ENCODE results near the gene ANGPTL2.

Gene ANGPTL2

GRCh38 chr9:127075624-127076372 is 46.6 kb downstream of the ANGPTL2 start:
- Histone ChIP-seq H3K27me3 (ENCODE audit: control insufficient read depth in 1 of 2, insufficient read depth in 2 of 2, low read length in 2 of 2) (no peaks in the 10 kb centered on the region), H3K27ac (ENCODE audit: low read depth, low read length) (no peak overlapping the region)

GRCh38 chr9:127074561-127075548 is 47.6 kb downstream of the ANGPTL2 start:
- H3K9me3 ChIP-seq (ENCODE audit: low read length), result no peaks in the 10 kb centered on the region
- H3K9ac ChIP-seq (ENCODE audit: low read length), result no peak overlapping the region
- peak overlapping the region in 1 of 2 donors; percentile 4 for H3K4me3 ChIP-seq (ENCODE audit: low read depth in 1 of 2, low read length in 2 of 2)
- H3K27me3 ChIP-seq (ENCODE audit: control insufficient read depth in 1 of 2, insufficient read depth in 2 of 2, low read length in 2 of 2), result no peaks in the 10 kb centered on the region
- no peak overlapping the region for H3K27ac ChIP-seq (ENCODE audit: low read depth, low read length)
- peaks cover 19% of the 10 kb centered on the region for H3K4me1 ChIP-seq (ENCODE audit: insufficient read depth, low read length)
- no peaks in the 10 kb centered on the region for H3K36me3 ChIP-seq (ENCODE audit: insufficient read depth, low read length)

More at GRCh38 chr9:127075624-127076372, 46.6 kb downstream of the ANGPTL2 start:
- Histone ChIP-seq H3K4me3 (ENCODE audit: low read depth in 1 of 2, low read length in 2 of 2) (no peak overlapping the region), H3K9me3 (ENCODE audit: low read length) (no peaks in the 10 kb centered on the region), H3K36me3 (ENCODE audit: insufficient read depth, low read length) (no peaks in the 10 kb centered on the region), H3K4me1 (ENCODE audit: insufficient read depth, low read length) (peaks cover 19% of the 10 kb centered on the region), H3K9ac (ENCODE audit: low read length) (no peak overlapping the region)

GRCh38 chr9:127067603-127068220 is 54.7 kb downstream of the ANGPTL2 start:
- Histone ChIP-seq H3K4me3 (ENCODE audit: low read depth in 1 of 2, low read length in 2 of 2) (no peak overlapping the region), H3K4me1 (ENCODE audit: insufficient read depth, low read length) (no peaks in the 10 kb centered on the region), H3K27me3 (ENCODE audit: control insufficient read depth in 1 of 2, insufficient read depth in 2 of 2, low read length in 2 of 2) (no peaks in the 10 kb centered on the region), H3K9ac (ENCODE audit: low read length) (no peak overlapping the region), H3K9me3 (ENCODE audit: low read length) (no peaks in the 10 kb centered on the region), H3K27ac (ENCODE audit: low read depth, low read length) (no peak overlapping the region), H3K36me3 (ENCODE audit: insufficient read depth, low read length) (no peaks in the 10 kb centered on the region)

GRCh38 chr9:127066851-127067136 is 55.6 kb downstream of the ANGPTL2 start:
- H3K27me3 ChIP-seq (ENCODE audit: control insufficient read depth in 1 of 2, insufficient read depth in 2 of 2, low read length in 2 of 2), result no peaks in the 10 kb centered on the region
- H3K36me3 ChIP-seq (ENCODE audit: insufficient read depth, low read length), result no peaks in the 10 kb centered on the region
- no peaks in the 10 kb centered on the region for H3K4me1 ChIP-seq (ENCODE audit: insufficient read depth, low read length)
- no peak overlapping the region for H3K4me3 ChIP-seq (ENCODE audit: low read depth in 1 of 2, low read length in 2 of 2)
- H3K9ac ChIP-seq (ENCODE audit: low read length), result no peak overlapping the region
- H3K27ac ChIP-seq (ENCODE audit: low read depth, low read length), result no peak overlapping the region
- no peaks in the 10 kb centered on the region for H3K9me3 ChIP-seq (ENCODE audit: low read length)

GRCh38 chr9:127066060-127066850 is 56.2 kb downstream of the ANGPTL2 start:
- Histone ChIP-seq H3K36me3 (ENCODE audit: insufficient read depth, low read length) (no peaks in the 10 kb centered on the region), H3K9me3 (ENCODE audit: low read length) (no peaks in the 10 kb centered on the region), H3K27me3 (ENCODE audit: control insufficient read depth in 1 of 2, insufficient read depth in 2 of 2, low read length in 2 of 2) (no peaks in the 10 kb centered on the region), H3K9ac (ENCODE audit: low read length) (no peak overlapping the region), H3K4me3 (ENCODE audit: low read depth in 1 of 2, low read length in 2 of 2) (no peak overlapping the region), H3K27ac (ENCODE audit: low read depth, low read length) (no peak overlapping the region), H3K4me1 (ENCODE audit: insufficient read depth, low read length) (no peaks in the 10 kb centered on the region)

- no peak overlapping the region for H3K27ac ChIP-seq (ENCODE audit: low read depth, low read length)
- H3K4me1 ChIP-seq (ENCODE audit: insufficient read depth, low read length), result no peaks in the 10 kb centered on the region
- H3K9me3 ChIP-seq (ENCODE audit: low read length), result no peaks in the 10 kb centered on the region
These were observed 56.8 kb downstream of the ANGPTL2 start for GRCh38 chr9:127065592-127065991.

GRCh38 chr9:127064335-127064734 is 58.1 kb downstream of the ANGPTL2 start:
- H3K9ac ChIP-seq (ENCODE audit: low read length), result no peak overlapping the region
- H3K9me3 ChIP-seq (ENCODE audit: low read length), result no peaks in the 10 kb centered on the region
- H3K4me1 ChIP-seq (ENCODE audit: insufficient read depth, low read length), result peaks cover 9% of the 10 kb centered on the region
- no peak overlapping the region for H3K4me3 ChIP-seq (ENCODE audit: low read depth in 1 of 2, low read length in 2 of 2)
- H3K27me3 ChIP-seq (ENCODE audit: control insufficient read depth in 1 of 2, insufficient read depth in 2 of 2, low read length in 2 of 2), result no peaks in the 10 kb centered on the region
- H3K36me3 ChIP-seq (ENCODE audit: insufficient read depth, low read length), result no peaks in the 10 kb centered on the region
- H3K27ac ChIP-seq (ENCODE audit: low read depth, low read length), result no peak overlapping the region

More at GRCh38 chr9:127065592-127065991, 56.8 kb downstream of the ANGPTL2 start:
- no peak overlapping the region for H3K9ac ChIP-seq (ENCODE audit: low read length)
- H3K36me3 ChIP-seq (ENCODE audit: insufficient read depth, low read length), result no peaks in the 10 kb centered on the region
- H3K4me3 ChIP-seq (ENCODE audit: low read depth in 1 of 2, low read length in 2 of 2), result no peak overlapping the region
- no peaks in the 10 kb centered on the region for H3K27me3 ChIP-seq (ENCODE audit: control insufficient read depth in 1 of 2, insufficient read depth in 2 of 2, low read length in 2 of 2)

- H3K9me3 ChIP-seq (ENCODE audit: low read length), result no peaks in the 10 kb centered on the region
- H3K27ac ChIP-seq (ENCODE audit: low read depth, low read length), result no peak overlapping the region
- no peaks in the 10 kb centered on the region for H3K36me3 ChIP-seq (ENCODE audit: insufficient read depth, low read length)
- no peak overlapping the region for H3K9ac ChIP-seq (ENCODE audit: low read length)
- H3K4me1 ChIP-seq (ENCODE audit: insufficient read depth, low read length), result peaks cover 16% of the 10 kb centered on the region
- H3K4me3 ChIP-seq (ENCODE audit: low read depth in 1 of 2, low read length in 2 of 2), result no peak overlapping the region
- H3K27me3 ChIP-seq (ENCODE audit: control insufficient read depth in 1 of 2, insufficient read depth in 2 of 2, low read length in 2 of 2), result no peaks in the 10 kb centered on the region
These were observed 61.0 kb downstream of the ANGPTL2 start for GRCh38 chr9:127061411-127061810.

GRCh38 chr9:127059765-127060361 is 62.6 kb downstream of the ANGPTL2 start:
- peaks cover 17% of the 10 kb centered on the region for H3K4me1 ChIP-seq (ENCODE audit: insufficient read depth, low read length)
- no peak overlapping the region for H3K27ac ChIP-seq (ENCODE audit: low read depth, low read length)

GRCh38 chr9:127059030-127059429 is 63.4 kb downstream of the ANGPTL2 start:
- no peaks in the 10 kb centered on the region for H3K36me3 ChIP-seq (ENCODE audit: insufficient read depth, low read length)
- peaks cover 25% of the 10 kb centered on the region for H3K4me1 ChIP-seq (ENCODE audit: insufficient read depth, low read length)
- no peak overlapping the region for H3K27ac ChIP-seq (ENCODE audit: low read depth, low read length)
- no peak overlapping the region for H3K9ac ChIP-seq (ENCODE audit: low read length)
- H3K27me3 ChIP-seq (ENCODE audit: control insufficient read depth in 1 of 2, insufficient read depth in 2 of 2, low read length in 2 of 2), result no peaks in the 10 kb centered on the region
- no peak overlapping the region for H3K4me3 ChIP-seq (ENCODE audit: low read depth in 1 of 2, low read length in 2 of 2)
- H3K9me3 ChIP-seq (ENCODE audit: low read length), result no peaks in the 10 kb centered on the region

More at GRCh38 chr9:127059765-127060361, 62.6 kb downstream of the ANGPTL2 start:
- Histone ChIP-seq H3K9me3 (ENCODE audit: low read length) (no peaks in the 10 kb centered on the region), H3K27me3 (ENCODE audit: control insufficient read depth in 1 of 2, insufficient read depth in 2 of 2, low read length in 2 of 2) (no peaks in the 10 kb centered on the region), H3K36me3 (ENCODE audit: insufficient read depth, low read length) (no peaks in the 10 kb centered on the region), H3K4me3 (ENCODE audit: low read depth in 1 of 2, low read length in 2 of 2) (no peak overlapping the region), H3K9ac (ENCODE audit: low read length) (no peak overlapping the region)

All from muscle layer of colon (tissue), 2 donors.